Osteoblast (primary cell): ENCODE data around the gene TIMM17B. TPM values are rescaled to one million over a fixed set of nuclear protein-coding genes. Genes with fewer than 3 reads are reported as not detected.
A peak's percentile ranks its signal among the peaks of the same experiment; 100 is the strongest.

Source experiments
- DNase-seq: peaks from one replicate; pipeline ENCODE4 v3.0.0; 2011; ENCODE audit warnings: low spot score, mixed read lengths; ENCODE audit not compliant: insufficient read length; ENCODE audit errors: missing footprints
- H2AFZ ChIP-seq: 2 replicates; pipeline ENCODE4 v1.6.0; 2011; ENCODE audit warnings: mild to moderate bottlenecking, low read length
- H3K27ac ChIP-seq: 2 replicates; pipeline ENCODE4 v1.5.1; 2011; ENCODE audit warnings: mild to moderate bottlenecking, low read depth, low read length, moderate library complexity
- H3K27me3 ChIP-seq: 2 replicates; pipeline ENCODE4 v1.6.0; 2012; ENCODE audit warnings: mild to moderate bottlenecking, control low read depth, inconsistent platforms, low read length, moderate library complexity; ENCODE audit not compliant: insufficient read depth
- H3K36me3 ChIP-seq: 2 replicates; pipeline ENCODE4 v1.5.1; 2011; ENCODE audit warnings: mild to moderate bottlenecking, low read length, control low read depth, moderate library complexity; ENCODE audit not compliant: insufficient read depth
- H3K4me1 ChIP-seq: 2 replicates; pipeline ENCODE4 v1.5.1; 2011; ENCODE audit warnings: mild to moderate bottlenecking, low read length, control low read depth, moderate library complexity; ENCODE audit not compliant: insufficient read depth
- H3K4me2 ChIP-seq: 2 replicates; pipeline ENCODE4 v1.6.0; 2011; ENCODE audit warnings: mild to moderate bottlenecking, low read length; ENCODE audit not compliant: insufficient read depth
- H3K4me3 ChIP-seq: fragments of 200-600 bp; sonication (generic); 3 replicates; pipeline ENCODE4 v1.5.1; 2012; ENCODE audit warnings: mild to moderate bottlenecking, low read length, inconsistent platforms; ENCODE audit not compliant: insufficient read depth
- H3K79me2 ChIP-seq: 2 replicates; pipeline ENCODE4 v1.6.0; 2012; ENCODE audit warnings: mild to moderate bottlenecking, low read length, control low read depth, inconsistent platforms; ENCODE audit not compliant: insufficient read depth
- H3K9me3 ChIP-seq: 2 replicates; pipeline ENCODE4 v1.5.1; 2011; ENCODE audit warnings: low read depth, low read length, control low read depth
- H4K20me1 ChIP-seq: 2 replicates; pipeline ENCODE4 v1.6.0; 2012; ENCODE audit warnings: mild to moderate bottlenecking, low read length, control low read depth; ENCODE audit not compliant: insufficient read depth
- total RNA-seq: library from RNA; depleted of rRNA; stranded (reverse); fragments of >200 nt; gene quantifications from 2 replicates; pipeline ENCODE4 v1.2.3, GENCODE V29; 2012
- TF ChIP-seq, protein P1 (sequence below): IDR thresholded peaks from 2 replicates; pipeline ENCODE4 v1.5.1; 2011; ENCODE audit warnings: mild to moderate bottlenecking, low read depth, low read length, moderate library complexity; ENCODE audit errors: extremely low read depth

The TIMM17B gene
- total RNA-seq, 1 donor: 24.2 TPM

DNA sequence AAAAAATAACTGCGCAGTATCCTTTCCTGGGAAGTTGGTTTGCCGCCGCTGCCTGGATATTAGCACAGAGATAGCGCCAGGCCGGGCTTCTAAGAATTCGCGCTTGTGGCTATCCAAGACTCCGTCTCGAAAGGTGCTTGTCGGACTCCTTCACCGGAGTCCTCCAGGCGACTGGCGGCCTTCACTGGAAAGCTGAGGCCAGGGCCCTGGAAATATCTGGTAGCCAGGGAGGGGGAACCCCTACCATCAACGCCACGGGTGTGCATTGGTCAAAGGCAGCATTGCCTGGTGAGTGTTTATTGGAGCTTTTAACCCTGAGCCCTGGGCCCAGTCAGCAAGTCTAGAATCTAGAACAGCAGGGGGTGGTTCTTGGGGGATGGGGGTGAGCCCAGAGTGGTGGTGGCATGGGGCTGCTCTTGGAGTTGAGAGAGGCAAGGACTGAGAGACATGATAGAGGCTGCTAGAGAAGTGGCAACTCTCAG is 21.8 kb upstream of the TIMM17B start:
- DNase-seq: peak; percentile 65
- Histone ChIP-seq H3K4me1 (peaks cover 11% of the 10 kb centered on the region), H3K27ac (no peak overlapping the region), H3K9me3 (no peaks in the 10 kb centered on the region), H4K20me1 (no peaks in the 10 kb centered on the region), H3K4me3 (peak overlapping the region; percentile 69), H2AFZ (no peak overlapping the region), H3K4me2 (peak overlapping the region; percentile 78), H3K27me3 (no peaks in the 10 kb centered on the region), H3K79me2 (peaks cover 3% of the 10 kb centered on the region), H3K36me3 (peaks cover 22% of the 10 kb centered on the region)
- TF ChIP-seq, protein P1, sequence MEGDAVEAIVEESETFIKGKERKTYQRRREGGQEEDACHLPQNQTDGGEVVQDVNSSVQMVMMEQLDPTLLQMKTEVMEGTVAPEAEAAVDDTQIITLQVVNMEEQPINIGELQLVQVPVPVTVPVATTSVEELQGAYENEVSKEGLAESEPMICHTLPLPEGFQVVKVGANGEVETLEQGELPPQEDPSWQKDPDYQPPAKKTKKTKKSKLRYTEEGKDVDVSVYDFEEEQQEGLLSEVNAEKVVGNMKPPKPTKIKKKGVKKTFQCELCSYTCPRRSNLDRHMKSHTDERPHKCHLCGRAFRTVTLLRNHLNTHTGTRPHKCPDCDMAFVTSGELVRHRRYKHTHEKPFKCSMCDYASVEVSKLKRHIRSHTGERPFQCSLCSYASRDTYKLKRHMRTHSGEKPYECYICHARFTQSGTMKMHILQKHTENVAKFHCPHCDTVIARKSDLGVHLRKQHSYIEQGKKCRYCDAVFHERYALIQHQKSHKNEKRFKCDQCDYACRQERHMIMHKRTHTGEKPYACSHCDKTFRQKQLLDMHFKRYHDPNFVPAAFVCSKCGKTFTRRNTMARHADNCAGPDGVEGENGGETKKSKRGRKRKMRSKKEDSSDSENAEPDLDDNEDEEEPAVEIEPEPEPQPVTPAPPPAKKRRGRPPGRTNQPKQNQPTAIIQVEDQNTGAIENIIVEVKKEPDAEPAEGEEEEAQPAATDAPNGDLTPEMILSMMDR: no peak

DNA sequence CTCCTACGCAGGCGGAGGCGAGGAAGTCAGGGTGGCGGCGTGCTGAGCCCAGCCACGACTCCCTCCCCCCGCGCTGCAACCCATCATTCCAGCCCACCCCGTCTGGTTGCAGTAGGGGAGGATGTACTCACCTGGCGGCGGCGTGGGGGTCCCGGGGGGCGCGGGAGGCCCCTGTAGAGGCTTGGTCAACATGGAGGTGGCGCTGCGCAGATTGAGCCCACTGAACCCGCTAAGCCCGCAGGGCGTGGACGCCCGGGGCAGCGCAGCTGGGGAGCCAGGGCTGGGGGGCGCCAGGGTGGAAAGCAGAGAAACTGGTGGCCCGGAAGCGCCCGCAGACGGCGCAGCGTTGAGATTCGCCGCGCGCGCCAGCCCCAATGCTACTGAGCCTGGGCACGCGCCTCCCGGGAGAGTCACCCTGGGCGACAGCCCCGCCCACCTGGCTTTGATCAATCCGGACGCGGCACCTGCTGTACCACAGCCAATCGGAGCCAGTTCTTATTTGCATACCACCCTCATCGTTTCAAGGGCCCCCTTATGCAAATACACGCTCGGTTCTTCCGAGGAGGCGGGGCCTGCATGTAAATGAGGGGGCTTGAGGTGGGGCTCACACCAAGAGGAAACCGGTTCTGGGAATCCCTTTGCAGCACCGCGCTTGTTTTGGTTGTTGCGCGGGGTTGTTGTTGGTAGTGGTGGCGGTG is 21.2 kb upstream of the TIMM17B start, which contains the start of gene PIM2:
PIM2 (minus strand) TSS at position 382 of the 698 bp plus-strand sequence; CDS start at position 192, 190 bp downstream.
- peak; percentile 96 for DNase-seq
- Histone ChIP-seq H2AFZ (no peak within 1 kb of the TSS), H3K4me3 (peak within 1 kb of the TSS; percentile 69), H3K79me2 (peaks cover 3% of the 10 kb centered on the region), H3K27me3 (no peaks in the 10 kb centered on the region), H3K9me3 (no peaks in the 10 kb centered on the region), H3K4me1 (peaks cover 11% of the 10 kb centered on the region), H4K20me1 (no peaks in the 10 kb centered on the region), H3K4me2 (peak within 1 kb of the TSS; percentile 78), H3K27ac (peak within 1 kb of the TSS; percentile 41), H3K36me3 (peaks cover 18% of the 10 kb centered on the region)
- TF ChIP-seq, protein P1: no peak

DNA sequence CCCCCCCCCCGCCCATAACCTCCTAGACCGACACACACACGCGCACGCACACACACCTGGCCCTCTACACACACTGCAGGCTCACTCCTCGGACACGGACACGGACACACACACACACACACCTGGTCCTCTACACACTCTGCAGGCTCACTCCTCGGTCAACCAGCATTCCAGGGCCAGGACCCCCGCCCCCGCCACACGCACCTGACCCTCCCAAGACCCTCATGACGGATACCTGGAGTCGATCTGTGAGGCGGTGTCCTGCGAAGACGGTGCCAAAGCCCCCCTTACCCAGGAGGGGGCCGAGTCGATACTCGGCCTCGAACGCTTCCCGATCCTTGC is 20.7 kb upstream of the TIMM17B start:
- Histone ChIP-seq H2AFZ (no peak overlapping the region), H3K36me3 (peaks cover 19% of the 10 kb centered on the region), H3K4me1 (peaks cover 11% of the 10 kb centered on the region), H3K79me2 (peaks cover 3% of the 10 kb centered on the region), H3K27me3 (no peaks in the 10 kb centered on the region), H3K4me2 (peak overlapping the region; percentile 78), H3K4me3 (peak overlapping the region; percentile 69), H4K20me1 (no peaks in the 10 kb centered on the region), H3K9me3 (no peaks in the 10 kb centered on the region), H3K27ac (no peak overlapping the region)
- no peak for DNase-seq
- TF ChIP-seq, protein P1: no peak

DNA sequence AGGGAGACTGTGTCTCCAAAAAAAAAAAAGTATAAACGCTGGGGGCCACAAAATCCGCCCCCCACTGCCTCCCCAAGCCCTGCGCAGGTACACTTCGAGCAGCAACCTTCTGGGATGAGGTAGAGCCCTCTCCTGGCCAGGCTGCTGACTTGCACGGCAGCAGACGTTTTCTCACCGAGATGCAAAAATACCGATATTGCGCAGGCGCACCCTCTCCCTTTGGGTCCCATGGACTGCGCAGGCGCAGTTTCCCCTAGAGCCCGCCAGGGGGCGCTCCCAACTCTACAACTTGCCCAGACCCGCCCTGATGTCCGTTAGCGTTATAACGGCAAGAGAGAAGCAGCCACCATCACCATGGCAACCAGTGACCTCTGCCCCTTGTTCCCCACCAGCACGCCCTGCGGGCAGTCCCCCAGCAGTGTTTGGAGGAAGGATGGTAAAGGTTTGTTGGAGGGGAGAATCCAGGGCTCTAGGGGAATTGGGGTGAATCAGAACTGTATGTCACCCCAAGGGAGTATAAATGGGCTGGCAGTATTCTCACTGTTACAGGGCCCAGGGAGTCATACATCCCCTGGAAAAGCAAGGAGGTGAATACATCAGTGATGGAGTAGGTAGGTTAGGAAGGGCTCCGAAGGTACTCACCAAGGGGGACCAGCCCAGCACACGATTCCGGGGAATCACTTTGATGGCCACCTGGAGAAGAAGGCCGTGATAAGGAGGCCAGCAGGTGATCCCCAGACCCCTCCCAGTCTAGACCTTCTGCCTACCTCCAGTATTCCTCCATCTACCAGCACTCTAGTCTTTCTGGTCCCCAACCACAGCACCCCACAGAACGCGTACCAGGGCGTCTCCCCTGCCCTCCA is 19.8 kb upstream of the TIMM17B start:
- H4K20me1 ChIP-seq: no peaks in the 10 kb centered on the region
- H3K79me2 ChIP-seq: peaks cover 3% of the 10 kb centered on the region
- H2AFZ ChIP-seq: no peak overlapping the region
- peak; percentile 95 for DNase-seq
- H3K9me3 ChIP-seq: no peaks in the 10 kb centered on the region
- peaks cover 13% of the 10 kb centered on the region for H3K36me3 ChIP-seq
- H3K4me1 ChIP-seq: peaks cover 11% of the 10 kb centered on the region
- TF ChIP-seq, protein P1: peak; percentile 96
- H3K27ac ChIP-seq: peak overlapping the region; percentile 41
- peak overlapping the region; percentile 25 for H3K4me3 ChIP-seq
- peak overlapping the region; percentile 45 for H3K4me2 ChIP-seq
- no peaks in the 10 kb centered on the region for H3K27me3 ChIP-seq
